HG03457 (cell line): Measurements from ENCODE around the gene CRK.
"Not testable (repeated sequence)": the region's sequence is repeated elsewhere in the genome, so short reads cannot be mapped to it uniquely, and the experiment has no call there.

Experiments
- ATAC-seq: cut with Tn5 transposase; IDR thresholded peaks from one replicate; pipeline ENCODE4 v1.9.1; 2021; ENCODE audit warnings: moderate number of reproducible peaks; ENCODE audit not compliant: unreplicated experiment

Gene CRK

GRCh38 chr17:1431631-1432104, 24.4 kb downstream of the CRK start:
- no peak for ATAC-seq

- no peak for ATAC-seq
These were observed 32.4 kb downstream of the CRK start for GRCh38 chr17:1423456-1424135.

- ATAC-seq: no peak
These were observed 33.1 kb downstream of the CRK start for GRCh38 chr17:1422885-1423284.

- ATAC-seq: no peak
These were observed 34.6 kb downstream of the CRK start for GRCh38 chr17:1421470-1421869.

GRCh38 chr17:1420981-1421380, 35.1 kb downstream of the CRK start:
- no peak for ATAC-seq

GRCh38 chr17:1420163-1420562, 35.9 kb downstream of the CRK start:
- no peak for ATAC-seq

- ATAC-seq: not testable (repeated sequence)
These were observed 37.6 kb downstream of the CRK start for GRCh38 chr17:1418476-1418875.

GRCh38 chr17:1416414-1416813, 39.6 kb downstream of the CRK start:
- ATAC-seq: no peak

- no peak for ATAC-seq
These were observed 41.4 kb downstream of the CRK start for GRCh38 chr17:1414634-1415033.

- ATAC-seq: no peak
These were observed 41.9 kb downstream of the CRK start for GRCh38 chr17:1414001-1414574.

- ATAC-seq: no peak
These were observed 42.7 kb downstream of the CRK start for GRCh38 chr17:1413281-1413791.

- no peak for ATAC-seq
These were observed 43.6 kb downstream of the CRK start for GRCh38 chr17:1412185-1413110.

- ATAC-seq: no peak
These were observed 53.8 kb downstream of the CRK start for GRCh38 chr17:1402262-1402586.

GRCh38 chr17:1399679-1400512, 56.1 kb downstream of the CRK start, which contains the start of gene YWHAE:
TSS of gene YWHAE (minus strand) at chr17:1400222. CDS start at chr17:1400110, 112 bp downstream.
- peak; percentile 80 for ATAC-seq

GRCh38 chr17:1398931-1399678, 56.9 kb downstream of the CRK start:
- ATAC-seq: no peak

- ATAC-seq: no peak
These were observed 58.0 kb downstream of the CRK start for GRCh38 chr17:1398028-1398427.

GRCh38 chr17:1395876-1396665, 60.0 kb downstream of the CRK start:
- ATAC-seq: not testable (repeated sequence)

- ATAC-seq: no peak
These were observed 64.5 kb downstream of the CRK start for GRCh38 chr17:1391577-1391976.
